ENCODE measurements around the gene TAF7L. TPM values are rescaled to one million over a fixed set of nuclear protein-coding genes. Genes with fewer than 3 reads are reported as not detected.
A peak's percentile ranks its signal among the peaks of the same experiment; 100 is the strongest.

Gene TAF7L
- total RNA-seq, 1 experiment from 2014 or later, result 0.22 TPM

- intact Hi-C loops (cut with micrococcal nuclease), result no loop called here
- CTCF ChIA-PET, result no interaction called here
- Histone ChIP-seq H3K4me1 (ENCODE audit: control insufficient read depth in 1 of 2, insufficient read depth in 2 of 2, low read length in 2 of 2) (no peaks in the 10 kb centered on the region), H3K36me3 (ENCODE audit: control insufficient read depth in 1 of 2, insufficient read depth in 2 of 2, low read length in 2 of 2) (no peaks in the 10 kb centered on the region), H3K79me2 (ENCODE audit: insufficient read depth, low read length) (no peaks in the 10 kb centered on the region), H3K9me3 (ENCODE audit: control insufficient read depth in 1 of 2, insufficient read depth in 1 of 2, low read depth in 1 of 2, low read length in 2 of 2) (no peaks in the 10 kb centered on the region), H4K20me1 (ENCODE audit: insufficient read depth) (no peaks in the 10 kb centered on the region), H3K27me3 (ENCODE audit: insufficient read depth, low read length) (no peaks in the 10 kb centered on the region), H3K9ac (ENCODE audit: low read length) (no peak overlapping the region), H3K4me2 (ENCODE audit: low read length) (no peak overlapping the region), H3K4me3 (replicated peaks in 1 of 2; ENCODE audit: low read depth in 1 of 2, low read length in 2 of 2) (no peak overlapping the region), H3K9me2 (ENCODE audit: insufficient read depth) (no peaks in the 10 kb centered on the region), H2AFZ (ENCODE audit: low read depth, low read length, poor library complexity, severe bottlenecking) (no peak overlapping the region), H3K27ac (ENCODE audit: low read depth, low read length) (no peak overlapping the region)
- DNase-seq (ENCODE audit: low read depth, low spot score) (no peak), ATAC-seq (peak; percentile 66)
- TF ChIP-seq ATF3 (IDR thresholded peaks at IDR 0.05), result no peak
- TF ChIP-seq MAX (IDR thresholded peaks at IDR 0.05), result no peak
- TF ChIP-seq EGR1 (IDR thresholded peaks at IDR 0.05; ENCODE audit: low read depth), result no peak
- TF ChIP-seq RAD21 (IDR thresholded peaks at IDR 0.05; ENCODE audit: low read depth), result peak; percentile 43
- no peak for TF ChIP-seq CBX3 (IDR thresholded peaks at IDR 0.05; ENCODE audit: low read depth)
- no peak for TF ChIP-seq SRF (IDR thresholded peaks at IDR 0.05; ENCODE audit: low read depth)
- peak in 2 of 3 experiments; percentile 28 to 31; a peak in 2 of 6 replicates for TF ChIP-seq CTCF (IDR thresholded peaks at IDR 0.05 in 2 of 3, conservative IDR thresholded peaks at IDR 0.05 in 1 of 3; ENCODE audit: borderline replicate concordance in 1 of 3, insufficient read depth in 1 of 3, low read depth in 2 of 3, low read length in 2 of 3)
- BruUV-seq (replicated peaks), result no TSS peak
- POLR2A ChIA-PET, result no interaction called here
- RAD21 ChIA-PET (ENCODE audit: low non-redundant PET in 1 of 2, low total read pairs in 2 of 2, uncharacterized antibody in 2 of 2, unreplicated experiment in 2 of 2), result no interaction called here
Measured at GRCh38 chrX:101260435-101260834, 30.7 kb downstream of the TAF7L start.

- Histone ChIP-seq H3K9me3 (ENCODE audit: control insufficient read depth in 1 of 2, insufficient read depth in 1 of 2, low read depth in 1 of 2, low read length in 2 of 2) (no peaks in the 10 kb centered on the region), H3K79me2 (ENCODE audit: insufficient read depth, low read length) (no peaks in the 10 kb centered on the region), H3K4me2 (ENCODE audit: low read length) (no peak overlapping the region), H3K27me3 (ENCODE audit: insufficient read depth, low read length) (no peaks in the 10 kb centered on the region), H4K20me1 (ENCODE audit: insufficient read depth) (no peaks in the 10 kb centered on the region), H3K9me2 (ENCODE audit: insufficient read depth) (no peaks in the 10 kb centered on the region), H3K9ac (ENCODE audit: low read length) (no peak overlapping the region), H3K4me3 (replicated peaks in 1 of 2; ENCODE audit: low read depth in 1 of 2, low read length in 2 of 2) (no peak overlapping the region), H3K27ac (ENCODE audit: low read depth, low read length) (no peak overlapping the region), H3K36me3 (ENCODE audit: control insufficient read depth in 1 of 2, insufficient read depth in 2 of 2, low read length in 2 of 2) (no peaks in the 10 kb centered on the region), H2AFZ (ENCODE audit: low read depth, low read length, poor library complexity, severe bottlenecking) (no peak overlapping the region), H3K4me1 (ENCODE audit: control insufficient read depth in 1 of 2, insufficient read depth in 2 of 2, low read length in 2 of 2) (no peaks in the 10 kb centered on the region)
- no peak for ATAC-seq
- ChIA-PET CTCF (no interaction called here), RAD21 (ENCODE audit: low non-redundant PET in 1 of 2, low total read pairs in 2 of 2, uncharacterized antibody in 2 of 2, unreplicated experiment in 2 of 2) (no interaction called here), POLR2A (no interaction called here)
- DNase-seq (ENCODE audit: low read depth, low spot score), result no peak
- TF ChIP-seq ZNF274 (IDR thresholded peaks at IDR 0.05; ENCODE audit: low read depth, low read length) (no peak), RAD21 (IDR thresholded peaks at IDR 0.05; ENCODE audit: low read depth) (no peak), SRF (IDR thresholded peaks at IDR 0.05; ENCODE audit: low read depth) (no peak), EZH2 (IDR thresholded peaks at IDR 0.05) (no peak), MAX (IDR thresholded peaks at IDR 0.05) (no peak), ZBTB33 (IDR thresholded peaks at IDR 0.05; ENCODE audit: extremely low read depth, insufficient replicate concordance, low read length) (no peak), EGR1 (IDR thresholded peaks at IDR 0.05; ENCODE audit: low read depth) (no peak), SIN3A (IDR thresholded peaks at IDR 0.05; ENCODE audit: low read depth) (no peak), CTCF (IDR thresholded peaks at IDR 0.05 in 2 of 3, conservative IDR thresholded peaks at IDR 0.05 in 1 of 3; ENCODE audit: borderline replicate concordance in 1 of 3, insufficient read depth in 1 of 3, low read depth in 2 of 3, low read length in 2 of 3) (no peak), ELF1 (IDR thresholded peaks at IDR 0.05; ENCODE audit: borderline replicate concordance, low read depth) (no peak)
- intact Hi-C loops (cut with micrococcal nuclease), result no loop called here
- BruUV-seq (replicated peaks), result no TSS peak
Measured at GRCh38 chrX:101258259-101258581, 32.9 kb downstream of the TAF7L start.
